Breast epithelium (tissue), 3 donors: ENCODE results near the gene GNAQ.

Experiments used
- POLR2A ChIP-seq: fragments of 450-650 bp; IDR thresholded peaks from one replicate; pipeline ENCODE4 v1.6.1; 2016; ENCODE audit warnings: antibody characterized with exemption, mild to moderate bottlenecking, moderate library complexity
- POLR2AphosphoS5 ChIP-seq, 3 donors: sonication (generic); formaldehyde crosslinking; IDR thresholded peaks; one replicate each; pipeline ENCODE4 v1.6.1; 2017; ENCODE audit warnings: antibody characterized with exemption in 3 of 3
- TF ChIP-seq, protein P1 (sequence below), 3 donors: fragments of 450-650 bp; IDR thresholded peaks; one replicate each; pipeline ENCODE4 v1.5.1; 2016 to 2017; ENCODE audit warnings: antibody characterized with exemption in 3 of 3, mild to moderate bottlenecking in 3 of 3, moderate library complexity in 3 of 3

DNA sequence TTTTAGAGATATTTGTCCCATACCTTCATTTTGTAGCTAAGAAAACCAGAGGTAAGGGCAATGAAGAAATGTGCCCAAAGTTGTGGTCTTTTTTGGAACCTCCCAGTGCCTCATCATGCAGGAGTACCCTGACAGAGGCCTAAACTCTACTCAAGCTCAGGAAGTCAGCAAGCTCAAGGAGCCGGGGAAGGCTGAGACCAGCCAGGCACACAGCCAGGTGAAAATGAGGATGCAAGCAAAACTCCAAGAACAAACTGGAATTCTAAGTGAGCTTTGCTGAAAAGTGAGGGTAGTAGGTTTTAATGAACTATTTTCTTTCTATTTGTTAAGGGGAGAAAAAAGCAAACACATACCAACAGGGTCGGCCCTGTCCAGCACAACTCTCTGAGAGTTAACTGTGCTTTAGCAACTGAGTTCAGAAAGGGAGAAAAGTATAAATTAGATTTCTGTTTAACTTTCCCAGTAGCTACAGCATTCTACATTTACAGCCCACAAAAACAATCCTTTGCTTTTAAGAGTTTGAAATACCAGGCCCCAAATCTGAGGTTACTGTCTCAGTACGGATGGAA is 146.4 kb downstream of the GNAQ start:
- TF ChIP-seq, protein P1, sequence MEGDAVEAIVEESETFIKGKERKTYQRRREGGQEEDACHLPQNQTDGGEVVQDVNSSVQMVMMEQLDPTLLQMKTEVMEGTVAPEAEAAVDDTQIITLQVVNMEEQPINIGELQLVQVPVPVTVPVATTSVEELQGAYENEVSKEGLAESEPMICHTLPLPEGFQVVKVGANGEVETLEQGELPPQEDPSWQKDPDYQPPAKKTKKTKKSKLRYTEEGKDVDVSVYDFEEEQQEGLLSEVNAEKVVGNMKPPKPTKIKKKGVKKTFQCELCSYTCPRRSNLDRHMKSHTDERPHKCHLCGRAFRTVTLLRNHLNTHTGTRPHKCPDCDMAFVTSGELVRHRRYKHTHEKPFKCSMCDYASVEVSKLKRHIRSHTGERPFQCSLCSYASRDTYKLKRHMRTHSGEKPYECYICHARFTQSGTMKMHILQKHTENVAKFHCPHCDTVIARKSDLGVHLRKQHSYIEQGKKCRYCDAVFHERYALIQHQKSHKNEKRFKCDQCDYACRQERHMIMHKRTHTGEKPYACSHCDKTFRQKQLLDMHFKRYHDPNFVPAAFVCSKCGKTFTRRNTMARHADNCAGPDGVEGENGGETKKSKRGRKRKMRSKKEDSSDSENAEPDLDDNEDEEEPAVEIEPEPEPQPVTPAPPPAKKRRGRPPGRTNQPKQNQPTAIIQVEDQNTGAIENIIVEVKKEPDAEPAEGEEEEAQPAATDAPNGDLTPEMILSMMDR (IDR thresholded peaks at IDR 0.05), result no peak
- TF ChIP-seq POLR2A (no peak), POLR2AphosphoS5 (IDR thresholded peaks at IDR 0.05) (no peak)
